H1 (cell line): Measurements from ENCODE around the gene LRP5. TPM values are rescaled to one million over a fixed set of nuclear protein-coding genes. Genes with fewer than 3 reads are reported as not detected.

Experiments used
- ASH2L ChIP-seq: fragments of 200-600, 300-600 bp; sonication (generic); IDR thresholded peaks from one replicate; pipeline ENCODE4 v1.7.1; 2017; ENCODE audit warnings: low read length
- CHD7 ChIP-seq: fragments of 300-600 bp; sonication (generic); IDR thresholded peaks from 2 replicates; pipeline ENCODE4 v1.7.1; 2012; ENCODE audit warnings: low read length, moderate library complexity, mild to moderate bottlenecking, inconsistent platforms; ENCODE audit not compliant: insufficient replicate concordance
- E2F6 ChIP-seq: IDR thresholded peaks from 2 replicates; pipeline ENCODE4 v1.6.1; 2012; ENCODE audit warnings: inconsistent platforms
- EZH2 ChIP-seq: fragments of 200-600 bp; sonication (generic); IDR thresholded peaks from 2 replicates; pipeline ENCODE4 v1.7.1; 2012; ENCODE audit warnings: low read depth, mild to moderate bottlenecking, moderate library complexity, low read length, inconsistent platforms; ENCODE audit not compliant: severe bottlenecking
- JUND ChIP-seq: IDR thresholded peaks from 2 replicates; pipeline ENCODE4 v1.6.1; 2011; ENCODE audit warnings: mild to moderate bottlenecking, improper control_type of control experiment, low read length
- KDM1A ChIP-seq: fragments of 200-600, 300-600 bp; sonication (generic); IDR thresholded peaks from 2 replicates; pipeline ENCODE4 v1.7.1; 2016; ENCODE audit warnings: mild to moderate bottlenecking, low read length, borderline replicate concordance
- RAD21 ChIP-seq, 2 experiments: IDR thresholded peaks in 1 of 2; conservative IDR thresholded peaks in 1 of 2; 2 replicates each; pipeline ENCODE4 v1.6.1; 2011; ENCODE audit warnings: low read depth in 2 of 2, low read length in 2 of 2, improper control_type of control experiment in 1 of 2, inconsistent platforms in 1 of 2, mild to moderate bottlenecking in 1 of 2, moderate library complexity in 1 of 2
- SRF ChIP-seq: IDR thresholded peaks from 2 replicates; pipeline ENCODE4 v1.6.1; 2011; ENCODE audit warnings: mild to moderate bottlenecking, low read depth, low read length, moderate library complexity
- TEAD4 ChIP-seq: IDR thresholded peaks from 2 replicates; pipeline ENCODE4 v1.6.1; 2012; ENCODE audit warnings: low read depth, low read length, inconsistent platforms, mixed read lengths
- polyA plus RNA-seq, 7 experiments: library from polyadenylated mRNA; depleted of rRNA in 3 of 7; stranded (reverse) in 5 of 7; unstranded in 2 of 7; fragments of >200 nt in 5 of 7; fragments of 200-250 nt in 2 of 7; gene quantifications; 1 replicate in 5 of 7; 2 replicates in 1 of 7; 4 replicates in 1 of 7; pipeline versions ENCODE4 v1.2.1 to v1.2.3, GENCODE V29; 2011 to 2013; ENCODE audit warnings: missing spikeins in 2 of 7, mixed read lengths in 2 of 7
- total RNA-seq: library from RNA; stranded (reverse); fragmentation: NEBNext Ultra II Directional; extraction: Animal tissue kit (Norgen Biotek cat#: 25700); gene quantifications from 2 replicates; pipeline ENCODE4 v1.2.1, GENCODE V29; 2021

LRP5 gene
- total and polyA plus RNA-seq, 2 of the 8 experiments (the other 6 are each of a cell fraction or from before 2014, with no cell fraction given) = 19.0 to 38.9 TPM

GRCh38 chr11:68275721-68276507, 36.5 kb upstream of the LRP5 start (continued):
- TF ChIP-seq CHD7 (no peak), JUND (no peak), E2F6 (no peak), ASH2L (no peak), EZH2 (no peak), TEAD4 (no peak), KDM1A (no peak), SRF (no peak), RAD21 (IDR thresholded peaks at IDR 0.05 in 1 of 2, conservative IDR thresholded peaks at IDR 0.05 in 1 of 2; ENCODE audit: low read depth in 2 of 2, low read length in 2 of 2) (no peak)
